ENCODE data around the gene GKAP1.
"Not testable (repeated sequence)": the region's sequence is repeated elsewhere in the genome, so short reads cannot be mapped to it uniquely, and the experiment has no call there.

DNA sequence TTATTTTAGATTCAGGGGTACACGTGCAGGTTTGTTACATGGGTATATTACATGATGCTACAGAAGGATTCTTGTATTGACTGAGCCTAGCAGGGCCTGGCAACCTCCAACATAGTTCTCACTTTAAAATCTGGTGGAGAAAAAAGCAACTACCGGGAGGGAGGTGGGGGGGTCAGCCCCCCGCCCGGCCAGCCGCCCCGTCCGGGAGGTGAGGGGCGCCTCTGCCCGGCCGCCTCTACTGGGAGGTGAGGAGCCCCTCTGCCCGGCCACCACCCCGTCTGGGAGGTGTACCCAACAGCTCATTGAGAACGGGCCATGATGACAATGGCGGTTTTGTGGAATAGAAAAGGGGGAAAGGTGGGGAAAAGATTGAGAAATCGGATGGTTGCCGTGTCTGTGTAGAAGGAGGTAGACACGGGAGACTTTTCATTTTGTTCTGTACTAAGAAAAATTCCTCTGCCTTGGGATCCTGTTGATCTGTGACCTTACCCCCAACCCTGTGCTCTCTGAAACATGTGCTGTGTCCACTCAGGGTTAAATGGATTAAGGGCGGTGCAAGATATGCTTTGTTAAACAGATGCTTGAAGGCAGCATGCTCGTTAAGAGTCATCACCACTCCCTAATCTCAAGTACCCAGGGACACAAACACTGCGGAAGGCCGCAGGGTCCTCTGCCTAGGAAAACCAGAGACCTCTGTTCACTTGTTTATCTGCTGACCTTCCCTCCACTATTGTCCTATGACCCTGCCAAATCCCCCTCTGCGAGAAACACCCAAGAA lies 88.8 kb downstream of the GKAP1 start:
- not testable (repeated sequence) for TF ChIP-seq POLR2A (IDR thresholded peaks at IDR 0.05; ENCODE audit: low read depth, low read length); TAF1 (IDR thresholded peaks at IDR 0.05; ENCODE audit: borderline replicate concordance, low read depth, low read length); POLR2AphosphoS5 (IDR thresholded peaks at IDR 0.05; ENCODE audit: low read depth, low read length)

All from GM12892 (cell line).